PC-3 (cell line): ENCODE data around the gene PCP4L1. TPM values are rescaled to one million over a fixed set of nuclear protein-coding genes. Genes with fewer than 3 reads are reported as not detected.

ENCODE experiments used
- ATAC-seq: fragments of 200-7000 bp; cut with Tn5 transposase; 2 replicates; pipeline ENCODE4 v1.9.1; 2020; ENCODE audit warnings: mild to moderate bottlenecking, moderate library complexity
- BruUV-seq: library from RNA; stranded (reverse); fragments of 400-500 nt; replicated peaks from 2 replicates; lab custom pipeline; 2021; lab: Mats Ljungman, UMichigan
- CTCF ChIA-PET: fragments of 300-600 bp; sonication (Branson Sonifier 250); formaldehyde crosslinking; loops from one replicate; lab custom pipeline; 2022; ENCODE audit warnings: antibody characterized with exemption; lab: Charles Lee
- POLR2A ChIA-PET: fragments of 300-600 bp; sonication (Branson Sonifier 250); formaldehyde crosslinking; loops from one replicate; lab custom pipeline; 2022; ENCODE audit warnings: antibody characterized with exemption; ENCODE audit not compliant: unreplicated experiment; lab: Charles Lee
- DNase-seq: peaks from one replicate; pipeline ENCODE4 v3.0.0-alpha.2; 2015
- H2AFZ ChIP-seq: fragments of 300-600 bp; sonication (generic); 2 replicates; pipeline ENCODE4 v1.6.0; 2016; ENCODE audit warnings: antibody characterized with exemption, low read length
- H3F3A ChIP-seq: fragments of 300-600 bp; sonication (generic); one replicate; pipeline ENCODE4 v1.6.0; 2017; ENCODE audit warnings: antibody characterized with exemption, low read length, control low read depth, mild to moderate bottlenecking; ENCODE audit not compliant: unreplicated experiment
- H3K27ac ChIP-seq: fragments of 300-600 bp; sonication (generic); 2 replicates; pipeline ENCODE4 v1.5.1; 2016; ENCODE audit warnings: mild to moderate bottlenecking, low read length
- H3K27me3 ChIP-seq: fragments of 300-600 bp; sonication (generic); 2 replicates; pipeline ENCODE4 v1.6.1; 2016; ENCODE audit warnings: low read length, mixed read lengths
- H3K36me3 ChIP-seq: fragments of 300-600 bp; sonication (generic); 2 replicates; pipeline ENCODE4 v1.6.1; 2016; ENCODE audit warnings: low read depth, mixed run types, low read length, mixed read lengths
- H3K4me1 ChIP-seq: fragments of 300-600 bp; sonication (generic); 2 replicates; pipeline ENCODE4 v1.5.1; 2016; ENCODE audit warnings: low read length; ENCODE audit not compliant: insufficient read depth
- H3K4me2 ChIP-seq: fragments of 300-600 bp; sonication (generic); 2 replicates; pipeline ENCODE4 v1.6.0; 2016; ENCODE audit warnings: low read length
- H3K4me3 ChIP-seq: fragments of 300-600 bp; sonication (generic); 2 replicates; pipeline ENCODE4 v1.5.1; 2016; ENCODE audit warnings: mild to moderate bottlenecking, low read length, mixed read lengths
- H3K79me2 ChIP-seq: fragments of 300-600 bp; sonication (generic); 2 replicates; pipeline ENCODE4 v1.6.1; 2017; ENCODE audit warnings: low read length, mixed read lengths
- H3K9ac ChIP-seq: fragments of 300-600 bp; sonication (generic); 2 replicates; pipeline ENCODE4 v1.6.0; 2016; ENCODE audit warnings: mild to moderate bottlenecking, low read length
- H3K9me2 ChIP-seq: fragments of 300-600 bp; sonication (generic); replicated peaks from 2 replicates; pipeline ENCODE4 v1.6.1; 2016; ENCODE audit warnings: mixed run types, low read length, mixed read lengths
- H3K9me3 ChIP-seq: fragments of 300-600 bp; sonication (generic); 2 replicates; pipeline ENCODE4 v1.6.1; 2016; ENCODE audit warnings: low read length, mixed read lengths
- H4K20me1 ChIP-seq: fragments of 300-600 bp; sonication (generic); 2 replicates; pipeline ENCODE4 v1.6.1; 2016; ENCODE audit warnings: low read length, mixed read lengths
- CTCF ChIP-seq: fragments of 300-600 bp; sonication (generic); conservative IDR thresholded peaks from 2 replicates; pipeline ENCODE4 v1.5.1; 2017; ENCODE audit warnings: antibody characterized with exemption, low read depth, mild to moderate bottlenecking, low read length
- EZH2 ChIP-seq: fragments of 300-600 bp; sonication (generic); IDR thresholded peaks from one replicate; pipeline ENCODE4 v1.6.1; 2017; ENCODE audit warnings: antibody characterized with exemption, mild to moderate bottlenecking, low read length; ENCODE audit not compliant: unreplicated experiment
- EZH2phosphoT487 ChIP-seq: fragments of 300-600 bp; sonication (generic); IDR thresholded peaks from 2 replicates; pipeline ENCODE4 v1.6.1; 2018; ENCODE audit warnings: mild to moderate bottlenecking, antibody characterized with exemption, low read length, borderline replicate concordance
- intact Hi-C: fragments of 100-400 bp; cut with micrococcal nuclease; formaldehyde crosslinking; loops from 2 replicates; pipeline ENCODE4 v1.9.0; 2023
- total RNA-seq: library from RNA; depleted of rRNA; stranded (reverse); fragments of >200 nt; gene quantifications from 2 replicates; pipeline ENCODE4 v1.2.3, GENCODE V29; 2014

The PCP4L1 gene
- total RNA-seq, 1 experiment from 2014 or later = 0.07 TPM

GRCh38 chr1:161309868-161310267, 51.3 kb downstream of the PCP4L1 start, which contains the start of gene MPZ:
TSS of gene MPZ (minus strand) at chr1:161309968. CDS start at chr1:161309905, 63 bp downstream.
- Histone ChIP-seq H3K9ac (no peak within 1 kb of the TSS), H3F3A (no peaks in the 10 kb centered on the region), H3K9me2 (no peaks in the 10 kb centered on the region), H3K4me1 (peaks cover 3% of the 10 kb centered on the region; the same call in 1 of the 2 replicates), H3K9me3 (no peaks in the 10 kb centered on the region), H3K4me2 (no peak within 1 kb of the TSS), H3K27me3 (no peaks in the 10 kb centered on the region), H3K79me2 (peaks cover 6% of the 10 kb centered on the region), H2AFZ (no peak within 1 kb of the TSS), H4K20me1 (no peaks in the 10 kb centered on the region), H3K36me3 (no peaks in the 10 kb centered on the region), H3K4me3 (no peak within 1 kb of the TSS), H3K27ac (no peak within 1 kb of the TSS)
- no TSS peak for BruUV-seq
- intact Hi-C loops = no loop called here
- ATAC-seq = no peak
- ChIA-PET CTCF (no interaction called here), POLR2A (no interaction called here)
- no peak for TF ChIP-seq EZH2phosphoT487
- TF ChIP-seq CTCF = no peak
- no peak for TF ChIP-seq EZH2
- no peak for DNase-seq

- no TSS peak for BruUV-seq
- intact Hi-C loops = no loop called here
- ChIA-PET POLR2A (no interaction called here), CTCF (no interaction called here)
- H4K20me1 ChIP-seq = no peaks in the 10 kb centered on the region
- no peak overlapping the region for H3K4me2 ChIP-seq
- no peak for TF ChIP-seq EZH2
- TF ChIP-seq EZH2phosphoT487 = no peak
- no peak for TF ChIP-seq CTCF
- no peaks in the 10 kb centered on the region for H3K27me3 ChIP-seq
- no peak overlapping the region for H3K27ac ChIP-seq
- no peak overlapping the region for H3K9ac ChIP-seq
- H3F3A ChIP-seq = no peaks in the 10 kb centered on the region
- no peak overlapping the region for H2AFZ ChIP-seq
- no peaks in the 10 kb centered on the region for H3K36me3 ChIP-seq
- no peaks in the 10 kb centered on the region for H3K9me2 ChIP-seq
- peaks cover 24% of the 10 kb centered on the region for H3K79me2 ChIP-seq
- peaks cover 8% of the 10 kb centered on the region; the same call in 1 of the 2 replicates for H3K4me1 ChIP-seq
- no peak for DNase-seq
- ATAC-seq = no peak
- H3K9me3 ChIP-seq = no peaks in the 10 kb centered on the region
- no peak overlapping the region for H3K4me3 ChIP-seq
Observed at GRCh38 chr1:161311595-161312181, 53.1 kb downstream of the PCP4L1 start.
